Measurements from ENCODE around the gene GPC5.
"Not testable (repeated sequence)": the region's sequence is repeated elsewhere in the genome, so short reads cannot be mapped to it uniquely, and the experiment has no call there.

GPC5 gene

DNA sequence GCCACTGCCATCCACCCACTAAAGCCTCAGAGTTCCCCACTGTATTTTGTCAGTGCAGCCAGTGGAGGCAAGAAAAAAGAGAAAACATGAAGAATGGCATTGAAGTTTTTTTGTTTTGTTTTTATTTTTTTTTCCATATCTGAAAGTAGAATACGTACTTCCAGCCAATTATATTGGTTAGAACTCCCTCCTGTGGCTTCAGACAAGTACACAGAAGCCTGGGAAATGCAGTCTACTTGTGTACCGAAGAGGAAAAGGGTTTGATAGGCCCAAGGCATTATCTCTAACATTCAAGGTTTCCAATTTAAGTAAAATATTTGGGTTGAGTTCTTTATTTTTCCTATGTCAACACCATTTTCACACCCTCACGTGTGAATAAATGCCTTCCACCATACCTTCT lies 1131.9 kb downstream of the GPC5 start:
- DNase-seq (ENCODE audit: low read depth in 2 of 2): peak in 1 of 2 donors; percentile 13
- TF ChIP-seq, protein P1, sequence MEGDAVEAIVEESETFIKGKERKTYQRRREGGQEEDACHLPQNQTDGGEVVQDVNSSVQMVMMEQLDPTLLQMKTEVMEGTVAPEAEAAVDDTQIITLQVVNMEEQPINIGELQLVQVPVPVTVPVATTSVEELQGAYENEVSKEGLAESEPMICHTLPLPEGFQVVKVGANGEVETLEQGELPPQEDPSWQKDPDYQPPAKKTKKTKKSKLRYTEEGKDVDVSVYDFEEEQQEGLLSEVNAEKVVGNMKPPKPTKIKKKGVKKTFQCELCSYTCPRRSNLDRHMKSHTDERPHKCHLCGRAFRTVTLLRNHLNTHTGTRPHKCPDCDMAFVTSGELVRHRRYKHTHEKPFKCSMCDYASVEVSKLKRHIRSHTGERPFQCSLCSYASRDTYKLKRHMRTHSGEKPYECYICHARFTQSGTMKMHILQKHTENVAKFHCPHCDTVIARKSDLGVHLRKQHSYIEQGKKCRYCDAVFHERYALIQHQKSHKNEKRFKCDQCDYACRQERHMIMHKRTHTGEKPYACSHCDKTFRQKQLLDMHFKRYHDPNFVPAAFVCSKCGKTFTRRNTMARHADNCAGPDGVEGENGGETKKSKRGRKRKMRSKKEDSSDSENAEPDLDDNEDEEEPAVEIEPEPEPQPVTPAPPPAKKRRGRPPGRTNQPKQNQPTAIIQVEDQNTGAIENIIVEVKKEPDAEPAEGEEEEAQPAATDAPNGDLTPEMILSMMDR (IDR thresholded peaks at IDR 0.05; ENCODE audit: low read depth, low read length): no peak
- no peak overlapping the region for H3K4me3 ChIP-seq (replicated peaks in 1 of 2; ENCODE audit: low read depth in 2 of 2, low read length in 2 of 2)

DNA sequence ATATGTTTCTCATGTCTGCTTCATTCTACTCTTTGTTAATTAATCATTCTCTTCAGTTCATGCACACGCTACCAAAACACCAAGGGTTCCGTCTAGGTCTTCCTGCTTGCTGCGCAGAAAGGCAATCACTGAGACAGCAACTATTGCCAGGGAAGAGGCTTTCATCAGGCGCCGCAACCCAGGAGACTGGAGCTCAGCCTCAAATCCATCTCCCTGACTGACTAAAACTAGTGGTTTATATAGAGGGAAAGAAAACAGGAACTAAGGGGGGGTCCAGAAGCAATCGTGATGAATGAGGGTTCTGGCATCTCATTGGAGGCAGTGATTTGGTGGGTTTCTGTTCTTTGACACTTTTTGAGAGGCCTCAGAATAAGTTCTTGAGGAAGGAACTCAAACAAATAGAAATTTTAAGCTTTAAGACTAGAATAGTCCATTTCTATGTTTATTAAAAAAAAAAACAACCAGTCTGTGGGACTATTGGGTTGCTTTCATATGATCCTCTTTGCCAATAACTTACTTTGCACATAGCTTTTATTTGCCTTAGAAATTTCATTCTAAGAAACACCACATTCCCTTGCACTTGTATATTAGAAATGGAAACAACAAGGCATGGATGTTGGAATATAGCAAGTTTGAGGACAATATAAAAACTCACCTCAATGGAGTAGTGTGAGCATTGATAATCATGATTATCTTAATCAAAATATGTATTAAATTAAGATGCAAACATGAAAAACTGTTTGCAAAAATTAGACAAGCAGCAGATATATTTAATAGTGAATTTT lies 1137.0 kb downstream of the GPC5 start:
- no peak for DNase-seq (ENCODE audit: low read depth in 2 of 2)
- no peak overlapping the region for H3K4me3 ChIP-seq (replicated peaks in 1 of 2; ENCODE audit: low read depth in 2 of 2, low read length in 2 of 2)
- TF ChIP-seq, protein P1 (IDR thresholded peaks at IDR 0.05; ENCODE audit: low read depth, low read length): no peak

DNA sequence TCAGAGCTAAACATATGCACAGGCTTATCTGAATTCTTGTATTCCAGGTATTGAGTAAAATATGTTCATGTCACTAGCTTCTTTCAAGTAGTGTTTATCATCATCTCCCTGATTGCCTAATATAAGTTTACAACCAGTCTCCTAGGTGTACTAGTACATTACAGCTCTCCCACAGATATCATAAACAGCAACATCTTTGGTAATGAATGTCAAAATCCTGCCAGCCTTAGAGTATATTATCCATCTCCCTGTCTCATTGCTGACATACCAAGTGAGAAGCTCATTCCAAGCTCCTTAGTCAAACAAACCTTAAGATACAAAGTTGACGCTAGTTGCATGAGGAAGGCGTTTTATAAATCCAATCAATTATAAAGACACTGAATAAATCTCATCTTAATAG lies 1139.0 kb downstream of the GPC5 start:
- no peak for DNase-seq (ENCODE audit: low read depth in 2 of 2)
- TF ChIP-seq, protein P1 (IDR thresholded peaks at IDR 0.05; ENCODE audit: low read depth, low read length): no peak
- H3K4me3 ChIP-seq (replicated peaks in 1 of 2; ENCODE audit: low read depth in 2 of 2, low read length in 2 of 2): no peak overlapping the region

DNA sequence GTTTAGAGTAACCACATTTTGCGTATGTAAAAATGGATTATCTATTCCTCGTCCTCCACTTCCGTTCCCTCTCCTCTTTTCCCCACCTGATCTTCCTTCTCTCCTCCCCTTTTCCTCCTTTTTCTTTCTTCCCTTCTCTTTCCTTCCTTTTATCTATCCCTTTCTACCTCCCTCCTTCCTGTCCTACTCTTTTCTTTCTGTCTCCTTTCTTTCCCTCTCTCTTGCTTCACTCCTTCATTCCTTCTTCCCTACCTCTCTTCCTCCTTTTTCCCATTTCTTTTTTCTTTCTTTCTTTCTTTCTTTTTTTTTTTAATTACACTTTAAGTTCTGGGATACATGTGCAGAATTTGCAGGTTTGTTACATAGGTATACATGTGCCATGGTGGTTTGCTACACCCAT lies 1139.7 kb downstream of the GPC5 start:
- TF ChIP-seq, protein P1 (IDR thresholded peaks at IDR 0.05; ENCODE audit: low read depth, low read length): no peak
- H3K4me3 ChIP-seq (replicated peaks in 1 of 2; ENCODE audit: low read depth in 2 of 2, low read length in 2 of 2): no peak overlapping the region
- DNase-seq (ENCODE audit: low read depth in 2 of 2): no peak

DNA sequence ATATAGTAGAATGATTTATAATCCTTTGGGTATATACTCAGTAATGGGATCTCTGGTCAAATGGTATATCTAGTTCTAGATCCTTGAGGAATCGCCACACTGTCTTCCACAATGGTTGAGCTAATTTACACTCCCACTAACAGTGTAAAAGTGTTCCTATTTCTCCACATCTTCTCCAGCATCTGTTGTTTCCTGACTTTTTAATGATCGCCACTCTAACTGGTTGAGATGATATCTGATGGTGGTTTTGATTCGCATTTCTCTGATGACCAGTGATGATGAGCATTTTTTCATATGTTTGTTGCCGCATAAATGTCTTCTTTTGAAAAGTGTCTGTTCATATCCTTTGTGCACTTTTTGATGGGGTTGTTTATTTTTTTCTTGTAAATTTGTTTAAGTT lies 1140.7 kb downstream of the GPC5 start:
- DNase-seq (ENCODE audit: low read depth in 2 of 2); H3K4me3 ChIP-seq (replicated peaks in 1 of 2; ENCODE audit: low read depth in 2 of 2, low read length in 2 of 2): not testable (repeated sequence)

DNA sequence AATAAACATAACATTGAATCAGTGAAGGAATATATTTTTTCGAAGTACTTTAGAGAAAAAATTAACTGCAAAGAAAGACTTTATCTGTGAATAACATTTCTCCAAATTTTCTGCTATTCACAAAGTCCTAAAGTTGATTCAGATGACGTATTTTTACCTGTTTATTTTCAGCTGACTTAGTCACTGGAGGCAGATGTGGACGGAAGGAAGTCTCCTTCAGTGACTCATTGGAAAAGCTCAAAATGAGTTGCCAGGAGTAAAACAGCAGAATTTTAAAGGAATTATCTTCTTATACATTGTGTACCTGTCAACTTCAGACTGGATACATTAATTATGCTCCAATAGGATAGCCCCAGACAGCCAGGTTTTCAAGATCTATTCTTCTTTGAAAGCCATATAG lies 1148.8 kb downstream of the GPC5 start:
- DNase-seq (ENCODE audit: low read depth in 2 of 2): peak; percentile 1 to 33
- TF ChIP-seq, protein P1 (IDR thresholded peaks at IDR 0.05; ENCODE audit: low read depth, low read length): no peak
- H3K4me3 ChIP-seq (replicated peaks in 1 of 2; ENCODE audit: low read depth in 2 of 2, low read length in 2 of 2): no peak overlapping the region

DNA sequence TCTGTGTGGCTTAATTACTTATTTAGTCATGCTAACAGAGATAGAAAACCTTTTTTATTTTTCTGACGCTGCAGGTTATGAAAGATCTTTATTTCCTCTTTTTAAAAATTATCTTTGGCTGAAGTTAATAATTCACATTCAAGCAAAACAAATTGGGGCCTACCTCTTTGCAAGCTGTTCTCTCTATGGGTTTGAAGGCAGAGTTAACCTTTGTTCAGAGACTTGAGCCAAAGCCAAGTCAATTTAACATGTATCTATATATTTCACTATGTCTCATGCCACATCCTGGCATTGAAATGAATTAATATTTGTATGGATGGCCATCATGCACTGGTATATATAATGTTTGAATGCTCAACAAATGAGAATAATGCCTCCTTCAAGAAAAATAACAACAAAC lies 1150.9 kb downstream of the GPC5 start:
- H3K4me3 ChIP-seq (replicated peaks in 1 of 2; ENCODE audit: low read depth in 2 of 2, low read length in 2 of 2): no peak overlapping the region
- DNase-seq (ENCODE audit: low read depth in 2 of 2): no peak
- TF ChIP-seq, protein P1 (IDR thresholded peaks at IDR 0.05; ENCODE audit: low read depth, low read length): no peak

Measured in cardiac fibroblast (primary cell).